NOMO-1 treated with DMSO at 0.1 percent for 48 hours (cell line): Measurements from ENCODE around the gene FBXO17.
A peak's percentile ranks its signal among the peaks of the same experiment; 100 is the strongest.
"Not testable (repeated sequence)": the region's sequence is repeated elsewhere in the genome, so short reads cannot be mapped to it uniquely, and the experiment has no call there.

Experiments used
- DNase-seq: peaks from one replicate; lab custom pipeline; 2025; ENCODE audit not compliant: unreplicated experiment; lab: John Stamatoyannopoulos, UW

Gene FBXO17

DNA sequence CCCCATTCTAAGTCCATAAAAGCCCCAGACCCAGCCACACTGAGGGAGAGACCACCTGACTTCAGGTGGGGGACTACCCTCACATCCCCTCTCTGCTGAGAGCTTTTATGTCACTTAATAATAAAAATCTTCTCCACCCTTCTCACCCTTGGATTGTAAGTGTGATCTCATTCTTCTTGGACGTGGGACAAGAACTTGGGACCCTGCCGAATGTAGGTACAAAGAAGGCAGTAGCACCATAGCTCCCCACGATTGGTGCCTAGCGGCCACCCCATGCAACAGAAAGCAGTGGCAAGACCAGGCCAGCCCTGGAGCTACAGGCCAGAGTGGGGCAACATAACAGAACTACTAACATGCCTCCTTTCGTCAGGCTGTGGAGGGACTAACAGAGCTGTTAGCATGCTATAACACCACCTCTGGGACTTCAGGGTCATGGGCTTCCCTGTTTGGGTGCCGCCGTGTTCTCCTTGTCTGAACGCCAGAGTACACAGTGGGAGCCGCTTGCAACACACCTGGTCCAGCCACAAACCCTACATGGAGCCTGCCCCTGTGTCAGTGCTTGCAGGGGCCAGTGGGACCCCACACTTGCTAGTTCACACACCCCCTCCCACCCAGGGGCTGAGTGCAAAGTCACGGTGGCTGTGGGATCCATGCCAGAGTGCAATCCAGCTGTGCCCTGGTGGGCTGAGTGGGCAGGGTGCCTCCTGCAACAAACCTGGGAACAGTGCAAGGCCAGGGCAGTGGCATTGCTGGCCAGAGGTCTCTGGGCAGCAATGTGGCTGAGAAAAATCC is 5.2 kb upstream of the FBXO17 start:
- no peak for DNase-seq

DNA sequence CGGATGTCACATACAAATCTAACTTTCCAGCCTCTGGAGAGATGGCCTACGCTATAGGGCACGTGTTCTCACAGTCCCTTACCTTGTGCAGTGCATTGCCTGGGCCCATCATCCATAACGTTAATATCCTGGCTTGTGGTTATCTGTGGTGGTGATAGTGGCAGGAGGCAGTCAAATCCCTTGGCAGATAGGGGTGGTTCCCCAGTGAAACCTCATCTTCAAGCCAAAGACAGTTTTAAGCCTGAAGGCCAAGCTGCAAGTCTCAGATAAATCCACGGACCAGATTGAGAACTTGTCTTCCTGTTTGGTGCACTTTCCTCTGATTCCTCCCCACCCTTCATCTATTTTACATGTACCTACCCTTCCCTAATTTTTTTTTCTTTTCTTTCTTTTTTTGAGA is 4.3 kb upstream of the FBXO17 start:
- DNase-seq: no peak

DNA sequence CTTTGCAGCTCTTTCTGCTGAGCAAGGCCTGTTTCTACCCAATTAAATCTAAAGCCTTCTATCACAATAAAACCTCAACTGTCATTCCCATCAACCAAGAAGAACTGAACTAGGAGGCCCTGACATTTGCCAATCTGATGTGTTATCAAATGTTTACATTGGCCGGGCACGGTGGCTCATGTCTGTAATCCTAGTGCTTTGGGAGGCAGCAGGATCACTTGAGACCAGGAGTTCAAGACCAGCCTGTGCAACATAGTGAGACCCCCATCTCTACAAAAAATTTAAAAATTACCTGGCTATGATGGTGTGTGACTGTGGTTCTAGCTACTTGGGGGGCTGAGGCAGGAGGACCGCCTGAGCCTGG is 2.8 kb upstream of the FBXO17 start:
- no peak for DNase-seq

DNA sequence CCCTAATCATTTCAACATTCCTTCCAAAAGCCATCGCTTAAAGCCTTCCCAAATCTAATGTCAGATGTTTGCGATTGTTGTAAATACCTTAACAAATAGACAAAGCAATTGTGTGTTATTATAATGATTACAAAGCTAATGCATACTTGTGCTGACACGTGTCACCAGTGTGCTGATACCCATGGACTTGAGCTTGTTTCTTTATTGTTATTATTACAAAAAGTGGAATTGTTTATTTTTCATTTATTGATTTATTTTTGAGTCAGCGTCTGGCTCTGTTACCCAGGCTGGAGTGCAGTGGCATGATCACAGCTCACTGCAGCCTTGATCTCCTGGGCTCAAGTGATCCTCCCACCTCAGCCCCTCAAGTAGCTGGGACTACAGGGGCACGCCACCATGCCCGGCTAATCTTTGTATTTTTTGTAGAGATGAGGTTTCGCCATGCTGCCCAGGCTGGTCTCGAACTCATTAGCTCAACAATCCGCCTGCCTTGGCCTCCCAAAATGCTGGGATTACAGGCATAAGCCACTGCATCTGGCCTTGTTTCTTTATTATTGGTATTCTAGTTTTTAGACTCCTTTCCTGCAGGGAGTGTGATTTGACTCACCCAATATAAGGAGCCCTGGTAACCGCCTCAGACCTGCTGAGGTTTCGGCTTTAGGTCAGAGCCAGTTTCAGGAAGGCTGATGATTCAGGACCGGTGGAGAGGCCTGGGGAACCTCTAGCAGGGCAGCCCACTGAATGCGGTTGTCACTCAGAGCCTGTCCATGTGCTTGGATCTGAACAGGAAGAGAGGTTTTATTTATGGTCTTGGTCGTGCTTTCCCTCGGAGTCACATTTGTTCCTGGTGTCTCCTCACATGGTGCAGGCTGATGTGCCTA is 2.1 kb upstream of the FBXO17 start:
- DNase-seq: no peak

DNA sequence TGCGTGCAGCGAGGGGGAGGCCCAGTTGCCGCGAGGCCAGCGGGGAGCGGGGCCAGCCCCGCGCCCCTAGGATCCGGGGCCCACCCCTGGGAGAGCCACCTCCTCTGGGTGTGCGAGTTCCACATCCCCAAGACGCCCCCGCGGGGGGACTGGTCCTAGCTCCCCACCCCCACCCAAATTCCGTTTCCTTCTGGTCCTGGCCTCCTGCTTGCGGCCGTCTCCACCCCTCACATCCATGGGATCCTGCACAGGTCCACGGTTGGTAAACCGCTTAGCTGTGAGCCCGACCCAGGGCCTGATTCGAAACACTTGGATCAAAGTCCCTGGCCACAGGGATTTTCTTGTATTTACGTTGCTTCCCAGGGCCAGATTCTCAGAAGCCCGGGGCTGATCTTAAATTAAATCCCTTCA is 324 bp upstream of the FBXO17 start:
- no peak for DNase-seq

DNA sequence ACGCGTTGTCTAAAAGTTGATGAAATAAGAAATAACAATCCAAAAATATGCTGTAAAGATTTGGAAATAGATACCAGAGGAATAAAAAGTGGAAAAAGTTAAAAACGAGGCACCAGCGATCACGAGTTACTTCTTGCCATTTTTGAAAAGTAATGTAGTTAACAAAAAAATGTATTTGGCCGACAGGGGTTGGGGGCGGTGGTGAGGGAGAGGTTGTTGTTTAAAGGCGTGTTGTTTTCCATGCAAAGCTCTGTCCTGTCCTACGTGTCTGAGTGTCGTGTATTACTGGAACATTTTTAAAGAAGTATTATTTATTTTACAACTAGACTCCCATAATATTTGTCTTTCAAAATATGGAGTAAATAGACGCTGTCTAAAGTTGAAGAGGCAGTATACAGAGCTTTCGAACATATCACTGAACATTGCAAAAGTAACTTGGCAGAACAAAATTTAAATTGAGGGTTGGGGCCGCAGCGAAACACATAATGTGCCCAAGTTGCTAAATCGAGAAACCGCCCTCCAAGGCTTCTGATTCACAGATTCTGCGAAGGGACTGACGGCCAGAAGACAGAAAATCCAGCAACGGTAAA is 823 bp downstream of the FBXO17 start:
- DNase-seq: no peak

DNA sequence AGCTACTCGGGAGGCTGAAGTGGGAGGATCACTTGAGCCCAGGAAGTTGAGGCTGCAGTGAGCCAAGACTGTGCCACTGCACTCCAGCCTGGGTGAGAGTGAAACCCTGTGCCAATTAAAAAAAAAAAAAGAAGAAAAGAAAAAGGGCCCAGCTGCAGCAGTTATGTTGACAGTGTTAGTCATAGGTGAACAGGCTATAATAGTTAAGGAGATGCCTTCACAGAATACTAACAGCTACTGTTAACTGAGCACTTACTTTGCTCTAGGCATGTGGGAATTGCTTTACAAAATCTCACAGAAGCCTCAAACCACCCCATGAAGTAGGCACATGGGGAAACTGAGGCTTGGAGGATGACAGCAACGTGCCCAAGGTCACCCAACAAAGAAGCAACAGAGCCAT is 3.9 kb downstream of the FBXO17 start:
- DNase-seq: no peak

DNA sequence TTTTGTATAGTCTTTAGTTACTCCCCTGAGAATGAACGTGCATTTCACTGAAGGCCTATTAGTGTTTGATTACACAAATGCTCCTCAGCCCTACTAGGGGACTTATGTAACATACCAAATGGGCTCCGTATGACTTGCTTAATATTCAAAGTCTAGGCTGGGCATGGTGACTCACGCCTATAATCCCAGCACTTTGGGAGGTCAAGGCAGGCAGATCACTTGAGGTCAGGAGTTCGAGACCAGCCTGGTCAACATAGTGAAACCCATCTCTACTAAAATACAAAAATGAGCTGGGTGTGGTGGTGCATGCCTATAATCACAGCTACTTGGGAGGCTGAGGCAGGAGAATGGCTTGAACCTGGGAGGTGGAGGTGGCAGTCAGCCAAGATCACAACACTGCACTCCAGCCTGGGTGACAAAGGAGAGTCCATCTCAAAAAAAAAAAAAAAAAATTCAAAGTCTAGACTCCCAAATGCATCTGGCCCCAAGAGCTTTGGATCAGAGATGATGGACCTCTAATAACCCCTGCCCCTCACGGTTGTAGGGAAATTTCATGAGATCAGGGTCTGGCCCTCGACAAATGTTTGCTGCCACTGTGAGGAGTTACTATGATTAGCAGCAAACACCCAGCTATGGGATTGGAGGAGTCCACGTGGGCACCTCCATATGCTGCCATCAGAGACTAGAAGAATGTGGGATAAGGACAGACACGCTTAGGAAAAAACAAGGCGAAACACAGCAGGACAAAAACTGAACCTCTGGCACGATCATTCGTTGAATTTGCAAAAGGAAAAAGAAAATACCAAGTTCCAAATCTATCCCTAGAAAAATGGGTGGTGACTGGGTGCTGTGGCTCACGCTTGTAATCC is 4.6 kb downstream of the FBXO17 start:
- no peak for DNase-seq

DNA sequence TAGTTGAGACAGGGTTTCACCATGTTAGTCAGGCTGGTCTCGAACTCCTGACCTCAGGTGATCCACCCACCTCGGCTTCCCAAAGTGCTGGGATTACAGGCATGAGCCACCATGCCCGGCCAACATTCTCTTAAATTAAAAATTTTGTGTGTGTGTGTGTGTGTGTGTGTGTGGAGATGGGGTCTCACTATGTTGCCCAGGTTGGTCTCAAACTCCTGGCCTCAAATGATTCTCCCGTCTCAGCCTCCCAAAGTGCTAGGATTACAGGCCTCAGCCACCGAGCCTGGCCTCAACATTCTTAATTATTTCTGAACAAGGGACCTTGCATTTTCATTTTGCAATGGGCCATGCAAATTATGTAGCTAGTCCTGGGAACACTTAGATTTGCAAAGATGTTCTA is 9.4 kb downstream of the FBXO17 start:
- DNase-seq: not testable (repeated sequence)

DNA sequence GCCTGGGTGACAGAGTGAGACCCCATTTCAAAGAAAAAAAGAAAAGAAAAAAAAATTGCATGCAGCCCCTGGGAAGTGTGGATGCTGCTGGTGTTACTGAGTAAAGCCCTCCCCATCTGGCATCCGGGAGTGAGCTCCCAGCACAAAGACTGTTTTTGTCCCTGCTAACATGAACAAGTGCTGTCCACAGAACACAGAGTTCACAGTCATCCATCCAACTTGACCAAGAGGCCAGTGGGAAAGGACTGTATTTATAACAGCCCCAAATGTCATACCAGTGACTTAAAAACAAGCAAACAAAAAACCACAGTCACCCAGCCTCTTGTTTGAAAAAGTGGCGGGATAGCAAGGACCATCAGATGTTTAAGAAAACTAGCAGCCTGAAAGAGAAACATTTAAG is 10.8 kb downstream of the FBXO17 start:
- DNase-seq: no peak

DNA sequence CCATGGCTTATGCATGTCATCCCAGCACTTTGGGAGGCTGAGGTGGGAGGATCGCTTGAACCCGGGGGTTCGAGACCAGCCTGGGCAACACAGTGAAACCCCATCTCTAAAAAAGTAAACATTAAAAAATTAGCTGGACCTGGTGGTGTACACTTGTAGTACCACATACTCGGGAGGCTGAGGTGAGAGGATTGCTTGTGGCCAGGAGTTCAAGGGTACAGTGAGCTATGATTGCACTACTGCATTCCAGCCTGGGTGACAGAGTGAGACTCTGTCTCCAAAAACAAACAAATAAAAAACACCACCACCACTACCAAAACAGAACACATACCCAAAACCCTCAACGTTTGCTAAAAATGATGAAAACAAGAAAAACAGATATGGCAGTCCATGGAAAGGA is 15.9 kb downstream of the FBXO17 start:
- DNase-seq: no peak

DNA sequence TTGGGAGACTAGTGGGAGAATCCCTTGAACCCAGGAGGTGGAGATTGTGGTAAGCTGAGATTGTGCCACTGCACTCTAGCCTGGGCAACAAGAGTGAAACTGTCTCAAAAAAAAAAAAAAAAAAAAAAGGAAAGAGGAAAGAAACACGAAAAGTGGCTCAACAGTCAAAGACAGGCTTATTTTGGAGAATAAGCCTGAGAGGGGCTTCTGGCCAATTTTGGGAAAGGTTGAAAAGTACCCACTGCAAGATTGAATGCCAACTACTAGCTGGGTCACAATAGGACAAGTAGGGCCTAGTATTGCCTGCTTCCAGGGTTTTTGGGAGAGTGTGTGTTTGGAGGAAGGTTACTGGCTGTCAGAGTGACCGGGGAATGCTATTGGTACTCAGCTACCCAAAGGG is 17.2 kb downstream of the FBXO17 start:
- no peak for DNase-seq

DNA sequence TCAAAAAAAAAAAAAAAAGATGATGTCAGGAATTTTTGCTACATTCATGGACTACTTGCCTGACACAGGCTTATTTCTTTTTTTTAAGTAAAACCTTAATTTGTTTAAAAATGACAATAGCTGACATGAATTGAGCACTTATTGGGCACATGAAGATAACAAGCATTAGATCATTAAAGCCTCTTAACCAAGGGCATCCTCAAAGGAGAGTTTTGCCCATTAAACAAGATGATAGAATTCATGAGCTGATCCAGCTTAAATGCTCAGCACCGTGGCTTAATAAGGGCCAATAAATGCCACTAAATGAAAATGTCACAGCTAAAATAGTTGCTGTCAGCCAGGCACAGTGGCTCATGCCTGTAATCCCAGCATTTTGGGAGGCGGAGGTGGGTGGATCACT is 19.3 kb downstream of the FBXO17 start:
- DNase-seq: no peak

DNA sequence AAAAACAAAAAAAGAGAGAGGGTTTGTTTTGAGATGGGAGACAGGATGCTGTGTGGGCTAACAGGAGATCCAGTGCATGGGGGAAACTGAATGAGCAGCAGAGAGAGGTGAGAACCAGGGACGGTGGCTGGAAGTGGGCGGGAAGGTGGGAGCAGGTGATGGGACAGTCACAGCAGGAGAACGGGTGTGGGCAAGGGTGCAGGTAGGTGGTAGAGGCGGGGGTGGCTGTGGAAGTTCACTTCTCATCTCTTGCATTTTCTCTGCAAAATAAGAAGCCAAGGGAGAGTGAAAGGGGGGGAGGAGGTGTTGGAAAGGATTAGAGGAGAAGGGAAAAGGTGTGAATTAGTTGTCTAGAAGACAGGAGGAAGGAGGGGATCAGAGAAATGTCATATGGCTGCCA is 21.9 kb downstream of the FBXO17 start:
- DNase-seq: no peak

DNA sequence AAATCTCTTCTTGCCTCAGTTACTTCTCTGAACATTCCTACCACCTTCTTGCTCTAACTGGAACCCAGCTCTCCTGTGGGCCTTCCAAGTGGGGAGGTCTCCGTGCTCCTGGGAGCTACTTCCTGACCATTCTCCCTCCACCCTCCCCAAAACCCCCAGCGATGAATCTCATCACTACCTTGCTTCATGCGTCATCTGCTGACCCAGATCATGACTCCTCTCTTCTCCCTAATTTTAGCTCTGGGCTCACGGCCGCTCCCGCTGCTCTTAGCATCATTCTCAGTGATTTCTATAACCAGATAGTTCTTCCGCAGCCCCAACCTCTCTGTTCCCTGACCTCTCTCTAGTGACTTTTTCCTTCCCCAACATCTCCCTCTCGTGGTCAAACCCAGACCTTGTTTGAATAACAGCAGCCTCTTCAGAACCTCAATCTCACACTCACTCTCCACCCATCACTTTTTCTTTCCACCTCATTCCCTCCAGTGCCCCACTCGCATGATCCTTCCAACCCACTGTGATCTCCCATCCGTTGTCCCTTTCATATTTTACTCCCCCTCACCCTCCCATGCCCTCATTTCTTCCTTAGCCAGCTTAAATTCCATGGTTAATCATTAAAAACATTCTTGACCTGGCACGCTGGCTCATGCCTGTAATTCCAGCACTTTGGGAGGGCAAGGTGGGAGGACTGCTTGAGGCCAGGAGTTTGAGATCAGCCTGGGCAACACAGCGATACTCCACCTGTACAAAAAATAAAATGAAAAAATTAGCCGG is 23.0 kb downstream of the FBXO17 start:
- peak; percentile 67 for DNase-seq

DNA sequence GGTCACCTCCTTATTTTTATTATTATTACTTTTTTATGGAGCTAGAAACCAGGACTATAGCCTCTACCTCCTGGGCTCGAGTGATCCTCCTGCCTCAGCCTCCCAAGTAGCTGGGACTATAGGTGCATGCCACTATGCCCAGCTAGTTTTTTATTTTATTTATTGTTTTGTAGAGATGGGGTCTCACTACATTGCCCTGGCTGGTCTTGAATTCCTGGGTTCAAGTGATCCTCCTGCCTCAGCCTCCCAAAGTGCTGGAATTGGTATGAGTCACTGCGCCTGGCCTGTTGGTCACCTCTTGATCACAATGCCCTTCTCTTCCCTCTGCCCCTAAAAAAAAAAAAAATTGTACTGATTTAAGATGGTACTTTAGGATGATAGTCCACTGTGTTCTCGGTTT is 24.4 kb downstream of the FBXO17 start:
- DNase-seq: no peak

DNA sequence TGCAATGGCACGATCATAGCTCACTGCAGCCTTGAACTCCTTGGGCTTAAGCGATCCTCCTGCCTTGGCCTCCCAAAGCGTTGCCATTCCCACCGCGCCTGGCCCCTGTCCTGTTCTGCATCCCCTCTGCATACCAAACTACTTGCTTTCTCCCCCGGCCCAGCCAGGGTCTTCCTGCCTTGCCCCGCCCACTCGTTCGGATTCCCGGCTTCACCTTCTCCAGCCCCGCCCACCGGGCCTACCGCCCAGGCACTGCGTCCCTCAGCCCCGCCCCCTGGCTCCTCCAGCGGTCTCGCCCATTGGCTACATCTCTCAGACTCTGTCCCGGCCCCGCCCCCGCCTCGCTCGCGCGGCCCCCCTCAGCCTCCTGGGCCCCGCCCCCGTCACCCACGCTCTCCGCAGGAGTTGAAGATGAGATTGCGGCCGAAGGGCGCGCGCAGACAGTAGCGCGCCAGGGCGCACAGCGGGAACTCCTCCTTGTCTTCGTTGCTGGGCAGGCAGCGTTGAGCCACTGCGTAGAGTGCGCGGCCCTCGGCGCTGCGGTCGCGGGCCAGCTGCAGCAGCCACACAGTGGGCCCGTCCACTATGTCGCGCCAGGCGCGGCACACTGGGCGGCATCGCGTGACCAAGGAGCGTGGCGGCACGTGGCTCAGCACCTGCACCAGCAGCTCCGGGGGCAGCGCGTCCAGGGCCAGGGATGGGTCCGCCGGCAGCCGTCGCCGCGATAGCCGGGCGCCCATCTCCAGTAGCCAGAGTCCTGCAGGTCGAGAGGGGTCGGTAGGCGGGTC is 25.8 kb downstream of the FBXO17 start:
- peak; percentile 52 for DNase-seq

DNA sequence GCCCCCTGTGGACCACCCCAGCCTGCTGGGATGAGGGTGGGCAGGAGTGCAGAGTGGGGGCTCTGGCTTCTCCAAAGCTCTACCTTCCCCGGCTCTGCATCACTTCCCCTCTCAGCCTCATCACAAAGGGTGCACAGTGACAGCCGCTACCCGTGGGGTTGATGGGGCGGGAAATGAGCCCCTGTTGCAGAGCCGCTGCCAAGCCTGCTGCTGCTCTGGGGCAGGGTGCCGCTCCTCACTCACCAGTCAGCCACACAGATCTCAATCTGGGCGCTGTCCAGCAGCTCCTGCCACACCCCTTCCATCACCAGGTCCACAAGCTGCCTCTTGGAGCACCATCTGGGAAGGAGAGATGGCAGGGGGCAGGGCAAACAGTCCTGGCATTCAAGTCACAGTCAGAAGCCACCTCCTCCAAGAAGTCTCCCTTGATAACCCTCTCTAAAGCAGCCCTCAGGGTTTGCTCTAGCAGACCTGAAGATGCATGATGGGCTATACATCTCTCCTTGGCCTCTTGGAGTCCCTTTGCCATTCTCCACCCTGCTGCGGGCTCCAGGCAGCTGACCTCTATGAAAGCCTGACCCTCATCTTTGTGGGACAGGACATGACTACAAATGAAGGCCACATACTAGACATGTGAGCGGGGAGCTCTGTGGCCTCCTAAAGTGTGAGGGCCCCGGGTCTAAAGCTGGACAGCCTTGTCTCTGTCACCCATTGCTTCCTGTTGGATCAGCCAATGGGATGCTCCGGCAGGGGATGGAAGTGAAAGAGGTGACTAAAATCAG is 29.1 kb downstream of the FBXO17 start:
- DNase-seq: no peak
